Smooth muscle cell (in vitro differentiated cells): Measurements from ENCODE around the gene INPP4B. TPM values are rescaled to one million over a fixed set of nuclear protein-coding genes. Genes with fewer than 3 reads are reported as not detected.

Experiments used
- DNase-seq: peaks from one replicate; lab custom pipeline; 2025; ENCODE audit not compliant: unreplicated experiment; lab: John Stamatoyannopoulos, UW
- H2AFZ ChIP-seq: fragments of 200-600 bp; sonication (generic); 2 replicates; pipeline ENCODE4 v1.6.0; 2016; ENCODE audit warnings: antibody characterized with exemption, low read depth, mild to moderate bottlenecking
- H3F3A ChIP-seq: fragments of 200-600 bp; sonication (generic); 2 replicates; pipeline ENCODE4 v1.6.0; 2017; ENCODE audit warnings: antibody characterized with exemption, low read depth
- H3K27ac ChIP-seq: fragments of 200-600 bp; sonication (generic); 2 replicates; pipeline ENCODE4 v1.5.1; 2016; ENCODE audit warnings: low read depth, mild to moderate bottlenecking
- H3K27me3 ChIP-seq: fragments of 200-600 bp; sonication (generic); 2 replicates; pipeline ENCODE4 v1.6.1; 2016; ENCODE audit warnings: low read depth, mild to moderate bottlenecking
- H3K36me3 ChIP-seq: fragments of 200-600 bp; sonication (generic); 2 replicates; pipeline ENCODE4 v1.5.1; 2016; ENCODE audit warnings: low read depth
- H3K4me1 ChIP-seq: fragments of 200-600 bp; sonication (generic); 2 replicates; pipeline ENCODE4 v1.5.1; 2016; ENCODE audit warnings: low read depth
- H3K4me2 ChIP-seq: fragments of 200-600 bp; sonication (generic); 2 replicates; pipeline ENCODE4 v1.6.0; 2016; ENCODE audit warnings: mild to moderate bottlenecking
- H3K4me3 ChIP-seq: fragments of 200-600 bp; sonication (generic); 2 replicates; pipeline ENCODE4 v1.5.1; 2016; ENCODE audit warnings: mild to moderate bottlenecking
- H3K79me2 ChIP-seq: fragments of 200-600 bp; sonication (generic); 2 replicates; pipeline ENCODE4 v1.6.0; 2016; ENCODE audit warnings: low read depth, mild to moderate bottlenecking
- H3K9ac ChIP-seq: fragments of 200-600 bp; sonication (generic); 2 replicates; pipeline ENCODE4 v1.6.0; 2016; ENCODE audit warnings: low read depth
- H3K9me3 ChIP-seq: fragments of 200-600 bp; sonication (generic); replicated peaks from 2 replicates; pipeline ENCODE4 v1.5.1; 2016; ENCODE audit warnings: low read depth
- H4K20me1 ChIP-seq: fragments of 200-600 bp; sonication (generic); 2 replicates; pipeline ENCODE4 v1.6.0; 2016; ENCODE audit warnings: low read depth
- WGBS: methylation state at CpG from one replicate; pipeline ENCODE4 v1.1.7; 2016; ENCODE audit warnings: low lambda C conversion rate; 5-methylcytosine and 5-hydroxymethylcytosine counted together
- polyA plus RNA-seq: library from polyadenylated mRNA; unstranded; fragments of >200 nt; fragmentation: Nextera tagmentation; extraction: Ambion mirVana; gene quantifications from 2 replicates; pipeline ENCODE4 v1.2.1, GENCODE V29; 2016
- total RNA-seq: library from RNA; depleted of rRNA; stranded (reverse); fragments of >200 nt; gene quantifications from 2 replicates; pipeline ENCODE4 v1.2.3, GENCODE V29; 2014
- TF ChIP-seq, protein P1 (sequence below): fragments of 200-600 bp; sonication (generic); IDR thresholded peaks from 2 replicates; pipeline ENCODE4 v1.5.1; 2017; ENCODE audit warnings: borderline replicate concordance, mild to moderate bottlenecking, antibody characterized with exemption; ENCODE audit not compliant: insufficient read depth, poor library complexity, severe bottlenecking

Gene INPP4B
- total and polyA plus RNA-seq, 2 experiments from 2014 or later = 2.0 to 10.9 TPM

DNA sequence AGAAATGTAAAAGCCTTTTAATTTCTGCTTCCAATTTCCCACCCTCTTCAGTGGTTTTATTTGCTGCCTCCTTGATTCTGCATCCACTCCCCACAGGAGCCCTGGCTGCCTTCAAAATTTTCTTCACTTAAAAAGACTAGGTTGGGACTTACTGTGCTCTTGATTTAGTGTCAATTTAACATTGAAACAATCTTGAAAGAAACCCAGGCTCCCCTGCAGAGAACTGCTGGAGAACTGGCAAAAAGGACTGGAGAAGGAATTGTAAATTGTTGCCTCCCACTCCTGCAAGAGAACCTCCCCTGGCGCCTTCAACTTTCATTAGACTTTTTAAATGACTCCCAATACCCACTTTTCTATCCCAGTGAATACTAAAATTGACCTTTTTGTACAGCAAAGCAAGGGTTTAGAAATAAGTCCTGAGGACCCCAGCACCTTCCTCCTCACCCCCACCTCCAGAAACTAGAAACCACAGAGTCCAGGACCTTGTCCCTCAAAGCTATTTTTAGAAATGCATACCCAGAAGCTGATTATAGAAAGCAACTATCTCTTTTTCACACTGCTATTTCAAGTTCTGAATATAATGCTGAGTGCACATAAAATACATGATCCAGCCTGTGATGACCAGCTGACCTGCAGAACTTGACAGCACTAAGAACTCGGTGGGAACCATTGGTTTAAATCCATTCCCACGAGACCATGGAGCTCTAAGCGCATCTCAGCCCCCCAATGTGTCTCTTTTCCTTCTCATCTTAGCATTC lies 155.5 kb downstream of the INPP4B start:
- H3F3A ChIP-seq = no peaks in the 10 kb centered on the region
- TF ChIP-seq, protein P1, sequence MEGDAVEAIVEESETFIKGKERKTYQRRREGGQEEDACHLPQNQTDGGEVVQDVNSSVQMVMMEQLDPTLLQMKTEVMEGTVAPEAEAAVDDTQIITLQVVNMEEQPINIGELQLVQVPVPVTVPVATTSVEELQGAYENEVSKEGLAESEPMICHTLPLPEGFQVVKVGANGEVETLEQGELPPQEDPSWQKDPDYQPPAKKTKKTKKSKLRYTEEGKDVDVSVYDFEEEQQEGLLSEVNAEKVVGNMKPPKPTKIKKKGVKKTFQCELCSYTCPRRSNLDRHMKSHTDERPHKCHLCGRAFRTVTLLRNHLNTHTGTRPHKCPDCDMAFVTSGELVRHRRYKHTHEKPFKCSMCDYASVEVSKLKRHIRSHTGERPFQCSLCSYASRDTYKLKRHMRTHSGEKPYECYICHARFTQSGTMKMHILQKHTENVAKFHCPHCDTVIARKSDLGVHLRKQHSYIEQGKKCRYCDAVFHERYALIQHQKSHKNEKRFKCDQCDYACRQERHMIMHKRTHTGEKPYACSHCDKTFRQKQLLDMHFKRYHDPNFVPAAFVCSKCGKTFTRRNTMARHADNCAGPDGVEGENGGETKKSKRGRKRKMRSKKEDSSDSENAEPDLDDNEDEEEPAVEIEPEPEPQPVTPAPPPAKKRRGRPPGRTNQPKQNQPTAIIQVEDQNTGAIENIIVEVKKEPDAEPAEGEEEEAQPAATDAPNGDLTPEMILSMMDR = no peak
- H3K9ac ChIP-seq = no peak overlapping the region
- H3K4me2 ChIP-seq = no peak overlapping the region
- H3K79me2 ChIP-seq = no peaks in the 10 kb centered on the region
- 93% methylated on average over 4 of the region's 4 CpGs for WGBS
- no peaks in the 10 kb centered on the region for H3K4me1 ChIP-seq
- H2AFZ ChIP-seq = no peak overlapping the region
- no peaks in the 10 kb centered on the region for H3K27me3 ChIP-seq
- no peak overlapping the region for H3K4me3 ChIP-seq
- H3K36me3 ChIP-seq = no peaks in the 10 kb centered on the region
- no peak overlapping the region for H3K27ac ChIP-seq
- H3K9me3 ChIP-seq = no peaks in the 10 kb centered on the region
- H4K20me1 ChIP-seq = no peaks in the 10 kb centered on the region
- no peak for DNase-seq

DNA sequence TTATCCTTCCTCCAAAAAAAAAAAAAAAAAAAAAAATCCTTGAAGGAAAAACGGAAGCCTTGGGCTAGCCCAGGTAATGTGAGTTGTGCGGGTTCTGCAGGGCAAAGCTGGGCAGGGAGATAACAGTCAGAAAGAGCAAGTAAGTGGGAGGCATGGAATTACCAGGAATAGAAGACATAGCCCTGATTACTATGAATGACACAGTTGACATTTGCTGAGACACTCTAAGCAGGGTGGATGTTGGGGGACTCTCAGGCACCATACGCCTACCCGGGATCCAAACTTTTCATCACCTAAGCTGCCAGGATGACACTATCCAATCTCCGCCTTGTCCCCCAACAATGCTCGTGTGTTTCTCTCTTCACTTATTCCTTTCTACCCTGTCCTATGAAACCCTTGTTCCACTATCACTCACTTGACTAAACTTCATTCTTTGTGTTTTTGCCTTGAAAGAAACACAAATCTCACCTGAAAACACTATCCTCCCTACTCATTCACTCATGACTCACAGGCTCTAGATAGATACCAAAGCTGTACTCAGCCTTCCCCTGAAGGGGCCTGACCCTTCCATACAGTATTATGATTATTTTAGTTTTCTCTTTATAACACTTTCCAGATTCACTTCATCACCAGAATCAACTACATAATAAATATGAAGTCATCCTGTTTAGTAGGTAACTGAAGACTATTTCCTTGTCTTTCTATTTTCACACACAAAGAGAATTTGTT lies 158.4 kb downstream of the INPP4B start:
- no peaks in the 10 kb centered on the region for H3K4me1 ChIP-seq
- no peak overlapping the region for H3K9ac ChIP-seq
- TF ChIP-seq, protein P1 = no peak
- H3F3A ChIP-seq = no peaks in the 10 kb centered on the region
- H3K36me3 ChIP-seq = no peaks in the 10 kb centered on the region
- H2AFZ ChIP-seq = no peak overlapping the region
- no peaks in the 10 kb centered on the region for H3K9me3 ChIP-seq
- no peak overlapping the region for H3K4me3 ChIP-seq
- H3K79me2 ChIP-seq = no peaks in the 10 kb centered on the region
- H3K27me3 ChIP-seq = no peaks in the 10 kb centered on the region
- 95% methylated on average over 6 of the region's 6 CpGs for WGBS
- no peaks in the 10 kb centered on the region for H4K20me1 ChIP-seq
- H3K4me2 ChIP-seq = no peak overlapping the region
- no peak for DNase-seq
- no peak overlapping the region for H3K27ac ChIP-seq

DNA sequence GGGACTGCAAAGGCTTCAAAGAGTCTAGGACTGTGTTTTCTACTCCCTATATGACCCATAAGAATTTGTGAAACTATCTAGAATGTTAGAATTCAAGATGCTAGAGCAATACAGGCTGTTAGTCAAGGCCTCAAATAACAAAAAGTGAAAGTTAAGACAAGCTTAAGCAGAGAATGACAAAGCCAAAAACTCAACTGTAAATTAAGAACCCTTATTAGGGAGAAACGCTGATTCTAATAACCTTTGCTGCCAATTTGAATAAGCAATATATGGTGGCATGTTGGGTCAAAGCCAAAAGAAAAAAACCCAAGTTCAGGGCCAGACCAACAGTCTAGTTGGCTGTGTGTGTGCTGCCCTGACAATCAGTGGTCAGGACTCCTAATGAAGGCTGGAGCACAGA lies 160.0 kb downstream of the INPP4B start:
- TF ChIP-seq, protein P1 = no peak
- H3K27me3 ChIP-seq = no peaks in the 10 kb centered on the region
- H3K27ac ChIP-seq = no peak overlapping the region
- H3F3A ChIP-seq = no peaks in the 10 kb centered on the region
- DNase-seq = no peak
- H3K4me2 ChIP-seq = no peak overlapping the region
- H3K4me1 ChIP-seq = no peaks in the 10 kb centered on the region
- no peak overlapping the region for H3K4me3 ChIP-seq
- no peaks in the 10 kb centered on the region for H4K20me1 ChIP-seq
- H2AFZ ChIP-seq = no peak overlapping the region
- 92% methylated on average over 1 of the region's 1 CpG for WGBS
- H3K9ac ChIP-seq = no peak overlapping the region
- H3K9me3 ChIP-seq = no peaks in the 10 kb centered on the region
- no peaks in the 10 kb centered on the region for H3K36me3 ChIP-seq
- no peaks in the 10 kb centered on the region for H3K79me2 ChIP-seq
